GM18505 (cell line): ENCODE data around the gene TMEM225.
"Not testable (repeated sequence)": the region's sequence is repeated elsewhere in the genome, so short reads cannot be mapped to it uniquely, and the experiment has no call there.

ENCODE experiments used
- ATAC-seq: cut with Tn5 transposase; IDR thresholded peaks from one replicate; pipeline ENCODE4 v1.9.1; 2021; ENCODE audit not compliant: unreplicated experiment
- POLR2A ChIP-seq: IDR thresholded peaks from 4 replicates; pipeline ENCODE4 v1.6.1; 2011; ENCODE audit warnings: borderline replicate concordance; ENCODE audit not compliant: insufficient read depth, insufficient read length; ENCODE audit errors: extremely low read depth

TMEM225 gene

GRCh38 chr11:123885570-123885969, at the start of gene TMEM225:
Gene TMEM225 (minus strand): TSS chr11:123885670. CDS start chr11:123885425, 245 bp downstream.
- ATAC-seq, result no peak
- TF ChIP-seq POLR2A, result no peak

GRCh38 chr11:123924027-123924426, 38.6 kb upstream of the TMEM225 start:
- TF ChIP-seq POLR2A, result no peak
- ATAC-seq, result no peak

GRCh38 chr11:123920943-123921342, 35.5 kb upstream of the TMEM225 start:
- ATAC-seq, result no peak
- no peak for TF ChIP-seq POLR2A

- ATAC-seq, result no peak
Measured at GRCh38 chr11:123905826-123906225, 20.4 kb upstream of the TMEM225 start.

GRCh38 chr11:123904932-123905331, 19.5 kb upstream of the TMEM225 start:
- no peak for TF ChIP-seq POLR2A
- ATAC-seq, result no peak

More at GRCh38 chr11:123905826-123906225, 20.4 kb upstream of the TMEM225 start:
- no peak for TF ChIP-seq POLR2A

GRCh38 chr11:123903932-123904331, 18.5 kb upstream of the TMEM225 start:
- no peak for TF ChIP-seq POLR2A
- ATAC-seq, result peak; percentile 86

GRCh38 chr11:123901867-123902266, 16.4 kb upstream of the TMEM225 start, which contains the start of gene OR8D4:
Gene OR8D4 (plus strand): TSS chr11:123902167. CDS start chr11:123906432, 4,265 bp downstream.
- TF ChIP-seq POLR2A, result no peak
- no peak for ATAC-seq

GRCh38 chr11:123899792-123900191, 14.3 kb upstream of the TMEM225 start:
- no peak for ATAC-seq
- no peak for TF ChIP-seq POLR2A

- TF ChIP-seq POLR2A, result no peak
- no peak for ATAC-seq
Measured at GRCh38 chr11:123892031-123892430, 6.6 kb upstream of the TMEM225 start.

- no peak for TF ChIP-seq POLR2A
- ATAC-seq, result no peak
Measured at GRCh38 chr11:123880912-123881311, 4.6 kb downstream of the TMEM225 start.

GRCh38 chr11:123867795-123868194, 17.7 kb downstream of the TMEM225 start:
- not testable (repeated sequence) for ATAC-seq

GRCh38 chr11:123865293-123865692, 20.2 kb downstream of the TMEM225 start:
- ATAC-seq, result not testable (repeated sequence)

- no peak for ATAC-seq
- TF ChIP-seq POLR2A, result no peak
Measured at GRCh38 chr11:123859731-123860130, 25.7 kb downstream of the TMEM225 start.

GRCh38 chr11:123856444-123856843, 29.0 kb downstream of the TMEM225 start:
- ATAC-seq, result no peak
- TF ChIP-seq POLR2A, result no peak

- ATAC-seq, result no peak
- TF ChIP-seq POLR2A, result no peak
Measured at GRCh38 chr11:123853038-123853437, 32.4 kb downstream of the TMEM225 start.
